Keratinocyte (primary cell): Measurements from ENCODE around the gene FHIT. TPM values are rescaled to one million over a fixed set of nuclear protein-coding genes. Genes with fewer than 3 reads are reported as not detected.

Source experiments
- DNase-seq: peaks from one replicate; pipeline ENCODE4 v3.0.0-alpha.2; 2011; ENCODE audit warnings: low read depth, missing footprints, low spot score
- FAIRE-seq: peaks from 2 replicates; lab custom pipeline; 2011; peaks lifted over from hg19 to GRCh38; lab: Jason Lieb, UNC
- H2AFZ ChIP-seq: 2 replicates; pipeline ENCODE4 v1.6.0; 2012; ENCODE audit warnings: low read length, control low read depth, inconsistent platforms; ENCODE audit not compliant: control insufficient read depth
- H3K27ac ChIP-seq: 2 replicates; pipeline ENCODE4 v1.5.1; 2011; ENCODE audit warnings: low read length; ENCODE audit not compliant: control insufficient read depth, insufficient read depth
- H3K27me3 ChIP-seq: 3 replicates; pipeline ENCODE4 v1.6.0; 2011; ENCODE audit warnings: low read length; ENCODE audit not compliant: control insufficient read depth, insufficient read depth; ENCODE audit errors: extremely low read depth
- H3K36me3 ChIP-seq, 2 experiments: 2 replicates in 1 of 2; 3 replicates in 1 of 2; pipeline ENCODE4 v1.5.1; 2011; ENCODE audit warnings: low read length in 2 of 2, mild to moderate bottlenecking in 1 of 2; ENCODE audit not compliant: control insufficient read depth in 2 of 2, insufficient read depth in 2 of 2; ENCODE audit errors: extremely low read depth in 1 of 2
- H3K4me1 ChIP-seq: 3 replicates; pipeline ENCODE4 v1.5.1; 2011; ENCODE audit warnings: low read length; ENCODE audit not compliant: control insufficient read depth, insufficient read depth; ENCODE audit errors: extremely low read depth
- H3K4me2 ChIP-seq: 3 replicates; pipeline ENCODE4 v1.6.0; 2011; ENCODE audit warnings: low read depth, low read length; ENCODE audit not compliant: control insufficient read depth, insufficient read depth; ENCODE audit errors: extremely low read depth
- H3K4me3 ChIP-seq, 3 experiments: fragments of 200-600 bp in 1 of 3; sonication (generic) in 1 of 3; 2 replicates in 2 of 3; 3 replicates in 1 of 3; pipeline ENCODE4 v1.5.1; 2011 to 2016; ENCODE audit warnings: low read length in 3 of 3, mild to moderate bottlenecking in 3 of 3, control low read depth in 2 of 3, inconsistent platforms in 1 of 3, low read depth in 1 of 3, mixed read lengths in 1 of 3, mixed run types in 1 of 3, moderate library complexity in 1 of 3; ENCODE audit not compliant: control insufficient read depth in 2 of 3, insufficient read depth in 2 of 3; ENCODE audit errors: extremely low read depth in 1 of 3
- H3K79me2 ChIP-seq: 2 replicates; pipeline ENCODE4 v1.6.0; 2012; ENCODE audit warnings: low read length; ENCODE audit not compliant: control insufficient read depth, insufficient read depth
- H3K9ac ChIP-seq: 3 replicates; pipeline ENCODE4 v1.6.0; 2011; ENCODE audit warnings: low read length; ENCODE audit not compliant: control insufficient read depth, insufficient read depth; ENCODE audit errors: extremely low read depth
- H3K9me1 ChIP-seq: 3 replicates; pipeline ENCODE4 v1.6.0; 2011; ENCODE audit warnings: low read length; ENCODE audit not compliant: control insufficient read depth, insufficient read depth; ENCODE audit errors: extremely low read depth
- H3K9me3 ChIP-seq: 2 replicates; pipeline ENCODE4 v1.5.1; 2012; ENCODE audit warnings: low read depth, low read length; ENCODE audit not compliant: control insufficient read depth
- H4K20me1 ChIP-seq: 3 replicates; pipeline ENCODE4 v1.6.0; 2011; ENCODE audit warnings: low read length; ENCODE audit not compliant: control insufficient read depth, insufficient read depth; ENCODE audit errors: extremely low read depth
- CTCF ChIP-seq, 3 experiments: IDR thresholded peaks in 1 of 3; conservative IDR thresholded peaks in 1 of 3; optimal IDR thresholded peaks in 1 of 3; 2 replicates in 2 of 3; 3 replicates in 1 of 3; pipeline versions ENCODE3 to v1.5.1; 2011; ENCODE audit warnings: low read length in 3 of 3, mild to moderate bottlenecking in 3 of 3, moderate library complexity in 2 of 3, control low read depth in 1 of 3, inconsistent platforms in 1 of 3; ENCODE audit not compliant: insufficient read depth in 2 of 3; ENCODE audit errors: extremely low read depth in 1 of 3
- EZH2 ChIP-seq: IDR thresholded peaks from one replicate; pipeline ENCODE4 v1.6.1; 2012; ENCODE audit warnings: inconsistent platforms, mild to moderate bottlenecking, low read length, moderate library complexity
- dilution Hi-C: fragments of 300-500 bp; cut with MboI; formaldehyde crosslinking; loops from one replicate; pipeline ENCODE4 v1.7.0; 2020; ENCODE audit warnings: low sequenced_read_pairs; ENCODE audit not compliant: extremely low pct_ligation_motif_present
- polyA plus RNA-seq, 5 experiments: library from polyadenylated mRNA; depleted of rRNA in 3 of 5; stranded (reverse) in 3 of 5; stranded (forward) in 1 of 5; unstranded in 1 of 5; fragments of >200 nt; gene quantifications; 1 replicate in 1 of 5; 2 replicates in 3 of 5; 3 replicates in 1 of 5; pipeline versions ENCODE4 v1.2.1 to v1.2.3, GENCODE V29; 2011 to 2012; ENCODE audit warnings: missing spikeins in 2 of 5, low read depth in 1 of 5, low replicate concordance in 1 of 5

Gene FHIT
- polyA plus RNA-seq, 1 donor (not counting 4 experiments of a cell fraction or from before 2014, with no cell fraction given) = 2.2 TPM

GRCh38 chr3:60512506-60512905 lies 738.7 kb downstream of the FHIT start:
- H2AFZ ChIP-seq = no peak overlapping the region
- H3K4me3 ChIP-seq = no peak overlapping the region
- TF ChIP-seq CTCF (optimal IDR thresholded peaks at IDR 0.05 in 1 of 3, IDR thresholded peaks at IDR 0.05 in 1 of 3, conservative IDR thresholded peaks at IDR 0.05 in 1 of 3; ENCODE audit: extremely low read depth in 1 of 3, insufficient read depth in 2 of 3, low read length in 3 of 3) = no peak
- no peak for TF ChIP-seq EZH2
- no peaks in the 10 kb centered on the region for H3K9me1 ChIP-seq
- FAIRE-seq (no peak), DNase-seq (no peak)
- no peak overlapping the region for H3K27ac ChIP-seq
- no peaks in the 10 kb centered on the region for H3K4me1 ChIP-seq
- H4K20me1 ChIP-seq = no peaks in the 10 kb centered on the region
- dilution Hi-C loops = no loop called here
- H3K36me3 ChIP-seq = no peaks in the 10 kb centered on the region
- no peaks in the 10 kb centered on the region for H3K79me2 ChIP-seq
- no peak overlapping the region for H3K9ac ChIP-seq
- H3K27me3 ChIP-seq = no peaks in the 10 kb centered on the region
- no peak overlapping the region for H3K4me2 ChIP-seq
- H3K9me3 ChIP-seq = no peaks in the 10 kb centered on the region

DNA sequence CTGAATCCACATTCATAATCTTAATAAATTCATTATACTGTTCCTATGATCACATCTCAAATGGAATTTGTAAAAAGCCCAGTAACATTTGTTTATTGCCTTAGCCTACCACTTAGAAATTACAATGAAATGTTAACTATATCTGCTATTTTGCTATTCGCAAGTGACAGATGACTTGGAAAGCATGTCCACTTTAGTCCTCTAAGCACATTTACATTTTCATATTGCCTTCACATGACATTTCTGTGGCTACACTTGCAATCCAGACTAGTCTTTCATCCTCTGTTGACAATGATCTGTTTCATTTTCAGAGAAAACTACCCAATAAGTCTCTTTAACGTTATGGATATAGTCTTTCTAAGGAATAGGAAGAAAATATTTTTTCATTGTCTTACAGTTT lies 741.8 kb downstream of the FHIT start:
- no peaks in the 10 kb centered on the region for H3K9me1 ChIP-seq
- no peaks in the 10 kb centered on the region for H3K27me3 ChIP-seq
- H3K9ac ChIP-seq = no peak overlapping the region
- no peak overlapping the region for H3K4me3 ChIP-seq
- no peaks in the 10 kb centered on the region for H4K20me1 ChIP-seq
- no peak overlapping the region for H3K27ac ChIP-seq
- H2AFZ ChIP-seq = no peak overlapping the region
- FAIRE-seq = no peak
- no peak for DNase-seq
- no peaks in the 10 kb centered on the region for H3K36me3 ChIP-seq
- dilution Hi-C loops = no loop called here
- H3K79me2 ChIP-seq = no peaks in the 10 kb centered on the region
- no peaks in the 10 kb centered on the region for H3K9me3 ChIP-seq
- TF ChIP-seq EZH2 (no peak), CTCF (optimal IDR thresholded peaks at IDR 0.05 in 1 of 3, IDR thresholded peaks at IDR 0.05 in 1 of 3, conservative IDR thresholded peaks at IDR 0.05 in 1 of 3; ENCODE audit: extremely low read depth in 1 of 3, insufficient read depth in 2 of 3, low read length in 3 of 3) (no peak)
- H3K4me1 ChIP-seq = no peaks in the 10 kb centered on the region
- no peak overlapping the region for H3K4me2 ChIP-seq
